Hepatocyte (in vitro differentiated cells): ENCODE measurements around the gene RHOXF1. TPM values are rescaled to one million over a fixed set of nuclear protein-coding genes. Genes with fewer than 3 reads are reported as not detected.
"Not testable (repeated sequence)": the region's sequence is repeated elsewhere in the genome, so short reads cannot be mapped to it uniquely, and the experiment has no call there.

Source experiments
- DNase-seq: peaks from one replicate; pipeline ENCODE4 v3.0.0-alpha.2; 2016; ENCODE audit warnings: low spot score
- H2AFZ ChIP-seq: fragments of 200-600 bp; sonication (generic); 2 replicates; pipeline ENCODE4 v1.6.0; 2016; ENCODE audit warnings: antibody characterized with exemption, mild to moderate bottlenecking
- H3K27ac ChIP-seq: fragments of 200-600 bp; sonication (generic); 2 replicates; pipeline ENCODE4 v1.5.1; 2016; ENCODE audit warnings: mild to moderate bottlenecking
- H3K27me3 ChIP-seq: fragments of 200-600 bp; sonication (generic); 2 replicates; pipeline ENCODE4 v1.6.1; 2016
- H3K36me3 ChIP-seq: fragments of 200-600 bp; sonication (generic); replicated peaks from 2 replicates; pipeline ENCODE4 v1.5.1; 2016; ENCODE audit warnings: low read depth; ENCODE audit not compliant: insufficient read depth
- H3K4me1 ChIP-seq: fragments of 200-600 bp; sonication (generic); 2 replicates; pipeline ENCODE4 v1.5.1; 2016; ENCODE audit warnings: mild to moderate bottlenecking, moderate library complexity; ENCODE audit not compliant: insufficient read depth
- H3K4me2 ChIP-seq: fragments of 200-600 bp; sonication (generic); 2 replicates; pipeline ENCODE4 v1.6.0; 2016
- H3K4me3 ChIP-seq: fragments of 200-600 bp; sonication (generic); 2 replicates; pipeline ENCODE4 v1.5.1; 2016; ENCODE audit warnings: mild to moderate bottlenecking
- H3K79me2 ChIP-seq: fragments of 200-600 bp; sonication (generic); 2 replicates; pipeline ENCODE4 v1.6.0; 2017; ENCODE audit warnings: mild to moderate bottlenecking
- H3K9me2 ChIP-seq: fragments of 200-600 bp; sonication (generic); replicated peaks from 2 replicates; pipeline ENCODE4 v1.6.0; 2017; ENCODE audit warnings: mild to moderate bottlenecking; ENCODE audit not compliant: insufficient read depth
- H3K9me3 ChIP-seq: fragments of 200-600 bp; sonication (generic); 2 replicates; pipeline ENCODE4 v1.5.1; 2016; ENCODE audit warnings: low read depth, mild to moderate bottlenecking
- H4K20me1 ChIP-seq: fragments of 200-600 bp; sonication (generic); 2 replicates; pipeline ENCODE4 v1.6.0; 2016; ENCODE audit warnings: mild to moderate bottlenecking; ENCODE audit not compliant: insufficient read depth, poor library complexity, severe bottlenecking
- CTCF ChIP-seq: fragments of 200-600 bp; sonication (generic); IDR thresholded peaks from 2 replicates; pipeline ENCODE4 v1.5.1; 2016; ENCODE audit warnings: antibody characterized with exemption, mild to moderate bottlenecking; ENCODE audit not compliant: poor library complexity
- EZH2 ChIP-seq: fragments of 200-600 bp; sonication (generic); IDR thresholded peaks from 2 replicates; pipeline ENCODE4 v1.6.1; 2016; ENCODE audit warnings: antibody characterized with exemption, mild to moderate bottlenecking, borderline replicate concordance
- EZH2phosphoT487 ChIP-seq: fragments of 200-600 bp; sonication (generic); IDR thresholded peaks from one replicate; pipeline ENCODE4 v1.6.1; 2018; ENCODE audit warnings: antibody characterized with exemption, mild to moderate bottlenecking, low read depth, moderate library complexity; ENCODE audit not compliant: unreplicated experiment, severe bottlenecking
- WGBS: methylation state at CpG from one replicate; pipeline ENCODE4 v1.1.6; 2016; ENCODE audit warnings: low lambda C conversion rate; ENCODE audit errors: missing lambda C conversion rate; 5-methylcytosine and 5-hydroxymethylcytosine counted together
- polyA plus RNA-seq: library from polyadenylated mRNA; unstranded; fragments of >200 nt; fragmentation: Nextera tagmentation; extraction: Ambion mirVana; gene quantifications from 2 replicates; pipeline ENCODE4 v1.2.1, GENCODE V29; 2016
- total RNA-seq: library from RNA; depleted of rRNA; stranded (reverse); fragments of >200 nt; gene quantifications from 2 replicates; pipeline ENCODE4 v1.2.3, GENCODE V29; 2014

RHOXF1 gene
- total and polyA plus RNA-seq, 2 experiments from 2014 or later: not detected

DNA sequence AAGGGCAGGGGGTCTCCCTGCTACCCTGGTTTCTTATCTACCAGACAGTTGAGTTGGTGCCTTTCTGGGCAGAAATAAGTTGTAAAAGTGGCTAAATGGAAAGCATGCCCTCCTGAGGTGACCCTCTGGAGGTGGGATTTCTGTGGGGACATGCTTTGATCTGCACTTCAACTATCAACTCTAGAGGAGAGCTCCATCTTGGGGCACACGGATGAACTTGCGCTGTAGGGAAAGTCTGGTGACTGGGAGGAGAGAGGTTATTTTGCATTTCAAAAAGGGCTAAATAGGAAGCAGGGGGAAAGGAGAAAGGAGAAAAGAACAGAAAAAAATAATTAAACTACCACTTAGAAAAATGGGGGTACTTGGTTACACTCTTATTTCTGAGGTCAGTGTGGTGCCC lies 25.5 kb downstream of the RHOXF1 start:
- no peak overlapping the region for H3K4me2 ChIP-seq
- H3K27me3 ChIP-seq: no peaks in the 10 kb centered on the region
- no peaks in the 10 kb centered on the region for H3K4me1 ChIP-seq
- H2AFZ ChIP-seq: no peak overlapping the region
- no peak overlapping the region for H3K27ac ChIP-seq
- no peaks in the 10 kb centered on the region for H3K9me2 ChIP-seq
- H4K20me1 ChIP-seq: no peaks in the 10 kb centered on the region
- no peaks in the 10 kb centered on the region for H3K9me3 ChIP-seq
- H3K36me3 ChIP-seq: no peaks in the 10 kb centered on the region
- DNase-seq: no peak
- H3K79me2 ChIP-seq: no peaks in the 10 kb centered on the region
- H3K4me3 ChIP-seq: no peak overlapping the region
- TF ChIP-seq EZH2phosphoT487 (no peak), EZH2 (no peak), CTCF (no peak)
- WGBS: 81% methylated on average over 2 of the region's 2 CpGs

DNA sequence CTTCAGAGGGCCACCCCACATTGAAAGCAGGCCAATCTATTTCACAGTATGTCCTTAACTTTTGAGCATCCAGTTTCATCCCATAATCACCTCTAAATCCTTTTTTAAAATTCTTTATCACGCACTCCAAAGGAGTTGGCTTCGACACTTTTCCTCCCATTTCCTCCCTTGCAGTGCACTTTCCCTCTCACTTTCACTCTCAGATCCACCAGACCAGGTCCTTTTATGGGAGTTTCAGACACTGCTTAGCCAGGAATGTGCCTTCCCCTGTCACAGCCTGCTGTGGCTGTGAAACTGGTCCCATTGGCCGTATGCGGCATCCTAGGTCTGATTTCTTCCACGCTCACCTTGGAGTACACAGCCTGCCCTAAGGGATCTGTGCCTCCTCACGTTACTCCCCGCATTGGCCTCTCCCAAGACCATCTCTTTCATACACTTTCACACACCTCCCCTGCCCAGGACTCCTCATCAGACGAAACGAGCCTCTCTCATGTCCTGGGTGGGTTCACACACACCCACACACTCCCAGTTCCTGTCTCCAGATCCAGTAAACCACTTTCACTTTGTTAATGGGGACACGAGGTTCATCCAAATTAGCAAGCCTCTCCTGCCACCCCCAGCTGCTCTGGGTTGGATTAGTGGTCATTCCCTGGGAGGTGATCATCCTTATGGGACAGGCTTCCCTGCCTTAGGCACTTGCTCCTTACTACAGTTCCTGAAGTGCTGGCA lies 28.3 kb downstream of the RHOXF1 start:
- no peak overlapping the region for H2AFZ ChIP-seq
- no peak for TF ChIP-seq CTCF
- WGBS: 80% methylated on average over 10 of the region's 10 CpGs

DNA sequence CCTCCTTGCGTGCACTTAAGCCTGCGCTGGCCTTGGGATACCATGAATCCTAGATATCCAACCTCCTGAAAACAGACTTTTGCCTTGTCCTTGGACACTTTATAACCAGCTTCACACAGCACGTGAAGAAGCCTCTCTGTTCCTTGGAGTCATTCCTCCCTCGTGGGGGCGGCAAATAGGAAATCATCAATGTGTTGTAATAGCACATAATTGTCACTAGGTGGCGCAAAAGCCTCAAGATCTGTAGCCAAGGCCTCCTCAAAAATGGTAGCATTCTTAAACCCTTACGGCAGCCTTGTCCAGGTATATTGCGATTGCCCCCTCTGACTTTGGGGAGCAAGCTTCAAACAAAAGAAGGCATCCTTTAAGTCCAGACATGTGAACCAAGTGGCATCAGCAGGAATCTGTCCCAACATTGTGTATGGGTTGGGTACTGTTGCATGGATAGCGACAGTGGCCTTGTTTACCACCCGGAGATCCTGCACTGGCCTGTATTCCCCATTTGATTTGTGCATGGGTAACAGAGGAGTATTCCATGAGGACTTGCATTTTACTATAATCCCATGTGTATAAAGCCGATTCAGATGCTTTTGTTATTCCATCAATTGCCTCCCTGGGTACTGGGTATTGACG lies 30.0 kb downstream of the RHOXF1 start:
- not testable (repeated sequence) for H3K9me3 ChIP-seq, H3K9me2 ChIP-seq, H3K27ac ChIP-seq, H3K4me3 ChIP-seq, H3K27me3 ChIP-seq, H4K20me1 ChIP-seq, H3K4me1 ChIP-seq, H3K4me2 ChIP-seq, H3K79me2 ChIP-seq, H2AFZ ChIP-seq, DNase-seq, H3K36me3 ChIP-seq
- WGBS: no CpG with 5 or more reads among the region's 12 CpGs

More for the DNA sequence above, 28.3 kb downstream of the RHOXF1 start:
- no peaks in the 10 kb centered on the region for H3K9me3 ChIP-seq
- no peaks in the 10 kb centered on the region for H3K9me2 ChIP-seq
- no peaks in the 10 kb centered on the region for H3K4me1 ChIP-seq
- no peak overlapping the region for H3K4me2 ChIP-seq
- no peak overlapping the region for H3K27ac ChIP-seq
- no peak overlapping the region for H3K4me3 ChIP-seq
- no peaks in the 10 kb centered on the region for H3K36me3 ChIP-seq
- no peaks in the 10 kb centered on the region for H3K27me3 ChIP-seq
- no peaks in the 10 kb centered on the region for H4K20me1 ChIP-seq
- DNase-seq: no peak
- no peaks in the 10 kb centered on the region for H3K79me2 ChIP-seq

DNA sequence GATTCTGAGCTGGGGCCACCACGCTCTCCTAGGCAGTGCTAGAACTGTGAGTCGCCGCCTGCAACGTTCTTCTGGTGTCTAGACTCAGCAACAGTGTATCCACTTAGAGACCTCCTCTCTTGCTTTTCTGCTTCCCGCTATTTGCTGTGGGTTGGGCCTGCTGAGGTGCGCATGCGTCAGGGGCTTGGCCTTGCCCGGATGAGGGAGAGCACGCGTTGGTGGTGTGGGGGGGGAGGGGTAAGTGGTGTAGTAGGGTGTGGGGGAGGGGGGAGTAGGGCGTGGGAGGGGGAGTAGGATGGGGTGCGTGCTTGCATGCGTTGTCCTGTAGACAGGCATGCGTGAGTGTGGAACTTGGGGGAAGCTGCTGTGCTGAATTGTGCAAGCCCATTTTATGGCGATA lies 38.1 kb downstream of the RHOXF1 start, which contains the start of gene RHOXF2B:
Gene RHOXF2B, minus strand, starts transcription at position 101 of the 400 bp plus-strand sequence. CDS start 138 bp downstream, outside the sequence.
- H3K79me2 ChIP-seq, H3K9me3 ChIP-seq, H3K4me2 ChIP-seq, H2AFZ ChIP-seq, H3K9me2 ChIP-seq, DNase-seq, H3K4me3 ChIP-seq, H4K20me1 ChIP-seq, H3K27ac ChIP-seq, H3K27me3 ChIP-seq, H3K36me3 ChIP-seq, H3K4me1 ChIP-seq: not testable (repeated sequence)
- WGBS: no CpG with 5 or more reads among the region's 15 CpGs

DNA sequence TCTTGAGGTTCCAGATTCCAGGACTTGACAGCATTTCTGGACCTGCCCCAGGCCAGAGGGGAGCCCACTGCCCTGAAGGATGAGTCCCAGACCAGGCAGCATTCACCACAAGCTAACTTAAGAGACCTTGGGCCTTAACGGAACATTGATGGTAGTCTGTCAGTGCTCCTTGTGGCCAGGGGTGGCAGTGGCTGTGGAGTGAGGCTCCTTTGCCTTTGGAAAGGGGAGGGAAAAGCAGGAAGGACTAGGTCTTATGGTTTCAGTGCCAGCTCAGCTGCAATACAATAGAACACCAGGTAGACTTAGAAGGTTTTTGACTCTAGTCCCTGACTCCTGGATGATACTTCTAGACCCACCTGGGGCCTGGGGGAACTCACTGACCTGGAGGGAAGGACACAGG lies 49.5 kb downstream of the RHOXF1 start:
- not testable (repeated sequence) for H3K9me3 ChIP-seq, H3K4me3 ChIP-seq, H3K27ac ChIP-seq, H3K27me3 ChIP-seq, H2AFZ ChIP-seq, H3K79me2 ChIP-seq, H3K4me2 ChIP-seq, DNase-seq, H3K36me3 ChIP-seq, H4K20me1 ChIP-seq, H3K9me2 ChIP-seq, H3K4me1 ChIP-seq
- 56% methylated on average over 1 of the region's 1 CpG for WGBS
